ENCODE results near the gene EBF3. TPM values are rescaled to one million over a fixed set of nuclear protein-coding genes. Genes with fewer than 3 reads are reported as not detected.

EBF3 gene
- total and polyA plus RNA-seq, 9 of the 15 experiments (the other 6 are each of a cell fraction or from before 2014, with no cell fraction given), result not detected

DNA sequence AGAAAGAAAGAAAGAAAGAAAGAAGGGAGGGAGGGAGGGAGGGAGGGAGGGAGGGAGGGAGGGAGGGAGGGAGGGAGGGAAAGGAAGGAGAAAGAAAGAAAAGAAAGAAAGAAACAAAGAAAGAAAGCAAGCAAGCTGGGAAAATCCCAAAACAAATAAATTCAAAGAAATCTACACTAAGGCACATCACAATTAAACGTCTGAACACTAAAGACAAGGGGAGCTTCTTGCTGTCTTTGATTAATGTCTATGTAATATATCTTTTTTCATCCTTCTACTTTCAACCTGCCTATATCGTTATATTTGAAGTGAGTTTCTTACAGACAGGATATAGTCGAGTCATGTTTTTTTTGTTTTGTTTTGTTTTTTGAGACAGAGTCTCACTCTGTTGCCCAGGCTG is 28.3 kb upstream of the EBF3 start:
- DNase-seq (ENCODE audit: extremely low read depth in 1 of 4, low spot score in 3 of 4) (no peak), FAIRE-seq (no peak), ATAC-seq (no peak)
- no TSS peak for BruUV-seq (replicated peaks)
- Histone ChIP-seq H3K27ac (ENCODE audit: extremely low read depth, low read depth, low read length) (no peak overlapping the region), H3K9me1 (ENCODE audit: control insufficient read depth, insufficient read depth, low read length) (no peaks in the 10 kb centered on the region), H4K20me1 (replicated peaks; ENCODE audit: control insufficient read depth, insufficient read depth, low read length) (no peaks in the 10 kb centered on the region), H3K4me1 (replicated peaks in 1 of 2; ENCODE audit: control insufficient read depth in 2 of 2, insufficient read depth in 2 of 2, low read length in 2 of 2) (no peaks in the 10 kb centered on the region), H3K79me2 (ENCODE audit: control insufficient read depth, insufficient read depth, low read length) (no peaks in the 10 kb centered on the region), H3K36me3 (ENCODE audit: control insufficient read depth, insufficient read depth, low read length) (no peaks in the 10 kb centered on the region), H3K9me3 (replicated peaks; ENCODE audit: control insufficient read depth, insufficient read depth, low read depth, low read length) (no peaks in the 10 kb centered on the region), H2AFZ (ENCODE audit: low read depth, low read length) (no peak overlapping the region), H3K4me2 (ENCODE audit: insufficient read depth, low read length) (no peak overlapping the region), H3K9ac (ENCODE audit: insufficient read depth in 1 of 2, low read depth in 2 of 2, low read length in 2 of 2) (no peak overlapping the region), H3K27me3 (ENCODE audit: control insufficient read depth in 2 of 2, insufficient read depth in 2 of 2, low read length in 2 of 2) (no peaks in the 10 kb centered on the region), H3K4me3 (no peak overlapping the region)
- 4% methylated on average over 3 of the region's 3 CpGs for WGBS (ENCODE audit: insufficient coverage, low coverage, missing lambda C conversion rate)
- POLR2A ChIA-PET, result no interaction called here
- intact Hi-C loops (cut with micrococcal nuclease) (no loop called here), in situ Hi-C loops (cut with MboI) (no loop called here)
- no peak for TF ChIP-seq NFRKB (IDR thresholded peaks at IDR 0.05; ENCODE audit: low read depth)
- TF ChIP-seq, protein P1, sequence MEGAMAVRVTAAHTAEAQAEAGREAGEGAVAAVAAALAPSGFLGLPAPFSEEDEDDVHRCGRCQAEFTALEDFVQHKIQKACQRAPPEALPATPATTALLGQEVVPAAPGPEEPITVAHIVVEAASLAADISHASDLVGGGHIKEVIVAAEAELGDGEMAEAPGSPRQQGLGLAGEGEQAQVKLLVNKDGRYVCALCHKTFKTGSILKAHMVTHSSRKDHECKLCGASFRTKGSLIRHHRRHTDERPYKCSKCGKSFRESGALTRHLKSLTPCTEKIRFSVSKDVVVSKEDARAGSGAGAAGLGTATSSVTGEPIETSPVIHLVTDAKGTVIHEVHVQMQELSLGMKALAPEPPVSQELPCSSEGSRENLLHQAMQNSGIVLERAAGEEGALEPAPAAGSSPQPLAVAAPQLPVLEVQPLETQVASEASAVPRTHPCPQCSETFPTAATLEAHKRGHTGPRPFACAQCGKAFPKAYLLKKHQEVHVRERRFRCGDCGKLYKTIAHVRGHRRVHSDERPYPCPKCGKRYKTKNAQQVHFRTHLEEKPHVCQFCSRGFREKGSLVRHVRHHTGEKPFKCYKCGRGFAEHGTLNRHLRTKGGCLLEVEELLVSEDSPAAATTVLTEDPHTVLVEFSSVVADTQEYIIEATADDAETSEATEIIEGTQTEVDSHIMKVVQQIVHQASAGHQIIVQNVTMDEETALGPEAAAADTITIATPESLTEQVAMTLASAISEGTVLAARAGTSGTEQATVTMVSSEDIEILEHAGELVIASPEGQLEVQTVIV (CRISPR knock-in tag; IDR thresholded peaks at IDR 0.05; ENCODE audit: borderline replicate concordance), result no peak
- TF ChIP-seq TEAD1 (CRISPR knock-in tag; IDR thresholded peaks at IDR 0.05), result no peak
- no peak for TF ChIP-seq ZNF24 (IDR thresholded peaks at IDR 0.05)
- no peak for TF ChIP-seq ZNF3 (CRISPR knock-in tag; IDR thresholded peaks at IDR 0.05)
- TF ChIP-seq, protein P2, sequence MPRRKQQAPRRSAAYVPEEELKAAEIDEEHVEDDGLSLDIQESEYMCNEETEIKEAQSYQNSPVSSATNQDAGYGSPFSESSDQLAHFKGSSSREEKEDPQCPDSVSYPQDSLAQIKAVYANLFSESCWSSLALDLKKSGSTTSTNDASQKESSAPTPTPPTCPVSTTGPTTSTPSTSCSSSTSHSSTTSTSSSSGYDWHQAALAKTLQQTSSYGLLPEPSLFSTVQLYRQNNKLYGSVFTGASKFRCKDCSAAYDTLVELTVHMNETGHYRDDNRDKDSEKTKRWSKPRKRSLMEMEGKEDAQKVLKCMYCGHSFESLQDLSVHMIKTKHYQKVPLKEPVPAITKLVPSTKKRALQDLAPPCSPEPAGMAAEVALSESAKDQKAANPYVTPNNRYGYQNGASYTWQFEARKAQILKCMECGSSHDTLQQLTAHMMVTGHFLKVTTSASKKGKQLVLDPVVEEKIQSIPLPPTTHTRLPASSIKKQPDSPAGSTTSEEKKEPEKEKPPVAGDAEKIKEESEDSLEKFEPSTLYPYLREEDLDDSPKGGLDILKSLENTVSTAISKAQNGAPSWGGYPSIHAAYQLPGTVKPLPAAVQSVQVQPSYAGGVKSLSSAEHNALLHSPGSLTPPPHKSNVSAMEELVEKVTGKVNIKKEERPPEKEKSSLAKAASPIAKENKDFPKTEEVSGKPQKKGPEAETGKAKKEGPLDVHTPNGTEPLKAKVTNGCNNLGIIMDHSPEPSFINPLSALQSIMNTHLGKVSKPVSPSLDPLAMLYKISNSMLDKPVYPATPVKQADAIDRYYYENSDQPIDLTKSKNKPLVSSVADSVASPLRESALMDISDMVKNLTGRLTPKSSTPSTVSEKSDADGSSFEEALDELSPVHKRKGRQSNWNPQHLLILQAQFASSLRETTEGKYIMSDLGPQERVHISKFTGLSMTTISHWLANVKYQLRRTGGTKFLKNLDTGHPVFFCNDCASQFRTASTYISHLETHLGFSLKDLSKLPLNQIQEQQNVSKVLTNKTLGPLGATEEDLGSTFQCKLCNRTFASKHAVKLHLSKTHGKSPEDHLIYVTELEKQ (CRISPR knock-in tag; IDR thresholded peaks at IDR 0.05), result no peak
- no peak for TF ChIP-seq SRSF1 (IDR thresholded peaks at IDR 0.05; ENCODE audit: low read depth, low read length)
- no peak for TF ChIP-seq CHD2 (IDR thresholded peaks at IDR 0.05; ENCODE audit: low read depth, low read length)
- no peak for TF ChIP-seq MTA1 (IDR thresholded peaks at IDR 0.05; ENCODE audit: borderline replicate concordance)
- CTCF ChIA-PET (ENCODE audit: low intra/inter-chr PET ratio), result no interaction called here
